GM13977 (cell line): Measurements from ENCODE around the gene INKA2.

Source experiments
- DNase-seq: peaks from one replicate; pipeline ENCODE4 v3.0.0; 2012; ENCODE audit warnings: low spot score
- in situ Hi-C: fragments of 300-500 bp; cut with MboI; formaldehyde crosslinking; loops from one replicate; pipeline ENCODE4 v1.12.0; 2022; ENCODE audit warnings: low sequenced_read_pairs, low pct_unique_long_range_greater_than_20kb, mixed read lengths, inconsistent platforms; ENCODE audit not compliant: unreplicated experiment
- TF ChIP-seq, protein P1 (sequence below): IDR thresholded peaks from 2 replicates; pipeline ENCODE4 v1.5.1; 2012; ENCODE audit warnings: mild to moderate bottlenecking, control low read depth; ENCODE audit not compliant: insufficient read depth; ENCODE audit errors: extremely low read depth, missing control alignments

INKA2 gene

DNA sequence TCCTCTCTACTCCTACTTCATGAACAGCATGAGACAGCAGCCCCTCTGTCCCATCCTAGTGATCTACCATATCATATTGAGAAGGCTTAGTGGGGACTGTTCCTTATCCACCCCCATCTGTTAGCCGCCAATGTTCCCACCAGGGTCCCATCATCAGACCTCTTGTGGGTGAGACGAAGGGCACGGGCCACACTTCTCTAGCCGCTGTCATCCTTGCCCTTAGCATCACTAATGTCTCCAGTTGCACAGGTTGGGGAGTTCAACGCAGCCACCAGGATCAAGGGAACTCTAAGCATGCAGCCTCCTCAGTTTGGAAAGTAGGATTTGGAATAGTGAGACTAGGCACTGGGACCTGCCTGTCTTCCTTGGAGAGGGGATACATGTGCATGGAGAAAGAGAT, 20.1 kb downstream of the INKA2 start:
- in situ Hi-C loops: loop anchor here (5.0 kb wide), 1 partner anchor 33 kb away; no protein-coding TSS in a partner anchor
- no peak for DNase-seq

DNA sequence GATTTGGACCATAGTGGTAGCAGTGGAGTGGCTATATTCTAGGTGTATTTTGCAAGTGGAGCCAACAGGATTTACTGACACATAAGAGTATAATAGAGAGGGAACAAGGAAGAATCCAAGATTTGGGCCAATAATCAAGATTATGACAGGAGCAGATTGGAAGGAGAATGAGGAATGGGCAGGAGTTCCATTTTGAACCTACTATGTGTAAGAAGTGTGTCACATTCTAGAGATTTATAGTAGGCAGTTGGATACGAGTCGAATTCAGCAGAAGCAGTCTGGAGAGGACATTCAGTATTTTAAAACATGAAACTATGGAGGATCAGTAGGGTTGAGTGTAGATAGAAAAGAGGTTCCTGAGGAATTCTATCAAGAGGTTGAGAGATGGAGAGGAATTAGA, 21.7 kb downstream of the INKA2 start:
- in situ Hi-C loops: loop anchor here (5.0 kb wide), 1 partner anchor 35 kb away; no protein-coding TSS in a partner anchor
- DNase-seq: no peak
- TF ChIP-seq, protein P1, sequence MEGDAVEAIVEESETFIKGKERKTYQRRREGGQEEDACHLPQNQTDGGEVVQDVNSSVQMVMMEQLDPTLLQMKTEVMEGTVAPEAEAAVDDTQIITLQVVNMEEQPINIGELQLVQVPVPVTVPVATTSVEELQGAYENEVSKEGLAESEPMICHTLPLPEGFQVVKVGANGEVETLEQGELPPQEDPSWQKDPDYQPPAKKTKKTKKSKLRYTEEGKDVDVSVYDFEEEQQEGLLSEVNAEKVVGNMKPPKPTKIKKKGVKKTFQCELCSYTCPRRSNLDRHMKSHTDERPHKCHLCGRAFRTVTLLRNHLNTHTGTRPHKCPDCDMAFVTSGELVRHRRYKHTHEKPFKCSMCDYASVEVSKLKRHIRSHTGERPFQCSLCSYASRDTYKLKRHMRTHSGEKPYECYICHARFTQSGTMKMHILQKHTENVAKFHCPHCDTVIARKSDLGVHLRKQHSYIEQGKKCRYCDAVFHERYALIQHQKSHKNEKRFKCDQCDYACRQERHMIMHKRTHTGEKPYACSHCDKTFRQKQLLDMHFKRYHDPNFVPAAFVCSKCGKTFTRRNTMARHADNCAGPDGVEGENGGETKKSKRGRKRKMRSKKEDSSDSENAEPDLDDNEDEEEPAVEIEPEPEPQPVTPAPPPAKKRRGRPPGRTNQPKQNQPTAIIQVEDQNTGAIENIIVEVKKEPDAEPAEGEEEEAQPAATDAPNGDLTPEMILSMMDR: no peak

More for the DNA sequence above, 20.1 kb downstream of the INKA2 start:
- TF ChIP-seq, protein P1: no peak

DNA sequence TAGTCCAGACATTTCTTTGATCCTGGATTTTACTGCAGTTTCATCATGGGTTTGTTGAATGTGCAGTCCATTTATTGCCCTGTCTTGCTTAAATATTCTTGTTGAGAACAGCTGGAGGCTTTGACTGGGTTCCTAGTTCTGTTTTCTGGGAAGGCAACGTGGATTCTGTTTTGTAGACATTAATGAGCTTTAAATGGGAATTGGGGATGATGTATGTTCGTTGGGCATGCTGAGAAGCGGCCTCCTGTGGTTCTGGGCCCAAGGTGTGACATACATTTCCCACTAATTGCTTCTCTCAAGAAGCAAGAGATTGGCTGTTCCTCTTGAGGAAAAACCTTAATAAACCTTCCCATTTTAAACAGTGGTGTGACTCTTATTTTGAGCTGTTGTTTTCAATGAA, 22.9 kb downstream of the INKA2 start:
- TF ChIP-seq, protein P1: no peak
- no peak for DNase-seq
- in situ Hi-C loops: loop anchor here (5.0 kb wide), 1 partner anchor 36 kb away; no protein-coding TSS in a partner anchor

DNA sequence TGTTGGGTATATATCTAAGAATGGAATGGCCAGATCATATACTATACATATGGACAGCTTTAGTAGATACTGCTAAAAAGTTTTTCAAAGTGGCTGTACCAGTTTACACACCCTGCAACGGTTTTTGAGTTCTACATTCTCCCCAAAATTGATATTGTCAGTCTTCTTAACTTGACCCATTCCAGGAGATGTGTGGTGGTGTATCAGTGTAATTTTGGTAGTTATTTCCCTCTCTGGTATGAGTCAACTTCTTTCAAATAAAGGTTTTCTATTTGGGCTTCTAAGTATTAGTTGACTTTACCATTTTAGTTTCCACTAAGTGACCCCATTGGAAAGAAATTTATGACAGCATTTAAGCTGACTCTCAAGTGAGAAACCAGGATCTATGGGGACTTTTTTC, 29.2 kb downstream of the INKA2 start:
- TF ChIP-seq, protein P1: no peak
- no peak for DNase-seq
- in situ Hi-C loops: no loop called here

DNA sequence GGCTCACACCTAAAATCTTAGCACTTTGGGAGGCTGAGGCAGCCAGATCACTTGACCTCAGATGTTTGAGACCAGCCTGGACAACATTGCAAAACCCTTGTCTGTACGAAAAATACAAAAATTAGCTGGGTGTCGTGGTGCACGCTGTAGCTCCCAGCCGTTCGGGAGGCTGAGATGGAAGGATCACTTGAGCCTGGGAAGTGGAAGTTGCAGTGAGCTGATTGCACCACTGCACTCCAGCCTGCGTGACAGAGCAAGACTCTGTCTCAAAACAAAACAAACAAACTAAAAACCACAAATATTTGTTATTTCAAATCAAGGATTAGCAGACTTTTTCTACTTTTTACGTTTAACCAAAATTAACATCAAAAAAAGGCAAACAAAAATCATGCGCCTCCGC, 31.3 kb downstream of the INKA2 start:
- in situ Hi-C loops: no loop called here
- DNase-seq: no peak

DNA sequence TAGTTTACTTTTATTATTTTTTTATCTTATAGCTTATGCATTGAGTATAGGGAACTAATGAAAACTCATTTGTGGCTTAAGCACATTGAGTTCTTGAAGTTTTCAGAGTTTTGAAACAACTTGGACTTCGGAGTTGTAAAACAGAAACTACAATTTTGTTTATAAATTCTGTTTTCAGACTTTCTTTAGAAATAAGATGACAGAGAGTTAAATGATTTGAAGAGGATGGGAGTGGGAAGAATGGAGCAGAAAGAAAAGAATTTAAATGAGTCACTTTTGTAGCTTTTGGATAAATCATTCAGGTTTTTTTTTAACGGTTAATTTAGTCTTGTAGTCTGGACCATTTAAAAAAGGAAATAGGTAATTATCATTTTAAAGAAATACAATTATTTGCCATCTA, 32.3 kb downstream of the INKA2 start:
- in situ Hi-C loops: no loop called here
- no peak for DNase-seq
- TF ChIP-seq, protein P1: no peak

More for the DNA sequence above, 31.3 kb downstream of the INKA2 start:
- TF ChIP-seq, protein P1: no peak

DNA sequence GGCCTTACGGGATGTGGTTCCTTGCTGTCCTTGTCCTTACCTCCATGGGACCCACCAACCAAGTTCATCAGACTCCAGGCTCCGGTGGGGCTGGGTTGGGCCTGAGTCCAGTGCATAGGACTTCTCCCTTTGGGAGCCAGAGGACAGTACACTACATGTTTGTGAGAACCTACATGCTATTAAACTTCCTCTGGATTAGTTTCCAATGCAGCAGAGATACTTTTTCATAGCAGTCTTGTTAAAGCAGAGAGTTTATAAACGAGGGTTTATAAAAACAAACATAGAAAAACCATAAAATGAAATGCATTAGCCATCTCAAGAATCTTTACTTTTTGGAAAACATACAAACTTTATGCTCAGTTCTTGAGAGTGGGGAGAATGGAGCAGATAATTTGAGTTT, 33.4 kb downstream of the INKA2 start:
- no peak for DNase-seq
- in situ Hi-C loops: no loop called here
- TF ChIP-seq, protein P1: no peak
